ENCODE results near the gene MLF2. TPM values are rescaled to one million over a fixed set of nuclear protein-coding genes. Genes with fewer than 3 reads are reported as not detected.

MLF2 gene
- total RNA-seq, 1 donor from 2014 or later: 73.6 TPM

- H3K4me3 ChIP-seq (ENCODE audit: low read length in 3 of 3): peak within 1 kb of the TSS; percentile 72 to 78 (median 75)
- no peaks in the 10 kb centered on the region for H3K9me3 ChIP-seq (ENCODE audit: control insufficient read depth in 3 of 3, low read length in 3 of 3)
- H3K27me3 ChIP-seq (ENCODE audit: control insufficient read depth in 3 of 3, insufficient read depth in 3 of 3, low read length in 3 of 3): peaks cover 0 to 5% (median 0%) of the 10 kb centered on the region in 3 donors
- peaks cover 0 to 4% (median 2%) of the 10 kb centered on the region in 3 donors for H3K36me3 ChIP-seq (ENCODE audit: control insufficient read depth in 3 of 3, insufficient read depth in 3 of 3, low read length in 3 of 3)
- peak within 1 kb of the TSS; percentile 77 to 84 (median 79) for H3K9ac ChIP-seq (ENCODE audit: low read depth in 1 of 3, low read length in 3 of 3)
- peak within 1 kb of the TSS; percentile 87 for H3K27ac ChIP-seq (ENCODE audit: low read depth, low read length)
- peaks cover 35 to 43% (median 41%) of the 10 kb centered on the region in 3 donors for H3K4me1 ChIP-seq (ENCODE audit: control insufficient read depth in 3 of 3, insufficient read depth in 3 of 3, low read length in 3 of 3)
Observed at GRCh38 chr12:6765634-6766581, 13.0 kb upstream of the MLF2 start, which contains the start of gene PTMS. Gene PTMS (plus strand): TSS chr12:6766363. CDS start chr12:6766706, 343 bp downstream.

DNA sequence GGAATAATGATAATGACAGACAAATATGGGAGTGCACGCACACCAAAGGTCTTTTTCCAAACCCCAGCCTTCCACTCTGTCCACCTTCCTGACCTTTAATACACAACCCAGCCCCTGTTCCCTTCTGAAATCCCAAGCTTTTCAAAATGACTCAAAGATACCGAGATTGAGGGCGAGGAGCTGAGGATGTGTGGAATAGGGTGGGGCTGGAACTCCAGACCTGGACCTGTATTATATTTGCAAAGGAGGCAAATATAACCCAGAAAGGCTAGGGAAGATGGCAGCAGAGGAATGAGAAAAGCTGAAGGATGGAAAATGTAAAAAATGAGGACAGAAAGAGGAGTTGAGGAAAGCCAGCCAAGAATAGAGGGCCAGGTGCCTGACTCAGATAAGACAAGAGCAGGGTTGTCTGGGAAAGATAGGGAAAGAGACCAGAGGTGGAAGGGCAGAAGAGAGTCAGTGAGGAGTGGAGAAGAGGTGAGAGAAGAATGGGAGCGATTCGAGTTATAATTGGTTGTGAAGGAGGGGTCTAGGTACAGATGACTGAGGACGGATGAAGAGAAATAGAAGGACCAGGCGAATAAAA is 12.2 kb upstream of the MLF2 start:
- Histone ChIP-seq H3K27ac (ENCODE audit: low read depth, low read length) (peak overlapping the region; percentile 87), H3K27me3 (ENCODE audit: control insufficient read depth in 3 of 3, insufficient read depth in 3 of 3, low read length in 3 of 3) (peaks cover 0 to 5% (median 0%) of the 10 kb centered on the region in 3 donors), H3K4me1 (ENCODE audit: control insufficient read depth in 3 of 3, insufficient read depth in 3 of 3, low read length in 3 of 3) (peaks cover 35 to 43% (median 40%) of the 10 kb centered on the region in 3 donors), H3K9ac (ENCODE audit: low read depth in 1 of 3, low read length in 3 of 3) (peak overlapping the region in 2 of 3 donors; percentile 48 to 50), H3K4me3 (ENCODE audit: low read length in 3 of 3) (peak overlapping the region in 2 of 3 donors; percentile 13 to 59), H3K36me3 (ENCODE audit: control insufficient read depth in 3 of 3, insufficient read depth in 3 of 3, low read length in 3 of 3) (peaks cover 0 to 2% (median 2%) of the 10 kb centered on the region in 3 donors), H3K9me3 (ENCODE audit: control insufficient read depth in 3 of 3, low read length in 3 of 3) (no peaks in the 10 kb centered on the region)

- Histone ChIP-seq H3K36me3 (ENCODE audit: control insufficient read depth in 3 of 3, insufficient read depth in 3 of 3, low read length in 3 of 3) (no peaks in the 10 kb centered on the region), H3K4me1 (ENCODE audit: control insufficient read depth in 3 of 3, insufficient read depth in 3 of 3, low read length in 3 of 3) (peaks cover 34 to 41% (median 37%) of the 10 kb centered on the region in 3 donors), H3K27ac (ENCODE audit: low read depth, low read length) (peak overlapping the region; percentile 87), H3K9ac (ENCODE audit: low read depth in 1 of 3, low read length in 3 of 3) (peak overlapping the region; percentile 33 to 69 (median 48)), H3K4me3 (ENCODE audit: low read length in 3 of 3) (peak overlapping the region; percentile 32 to 56 (median 56)), H3K9me3 (ENCODE audit: control insufficient read depth in 3 of 3, low read length in 3 of 3) (no peaks in the 10 kb centered on the region), H3K27me3 (ENCODE audit: control insufficient read depth in 3 of 3, insufficient read depth in 3 of 3, low read length in 3 of 3) (peaks cover 0 to 5% (median 0%) of the 10 kb centered on the region in 3 donors)
Observed at GRCh38 chr12:6764011-6764828, 11.3 kb upstream of the MLF2 start.

- Histone ChIP-seq H3K4me3 (ENCODE audit: low read length in 3 of 3) (peak overlapping the region in 1 of 3 donors; percentile 56), H3K27me3 (ENCODE audit: control insufficient read depth in 3 of 3, insufficient read depth in 3 of 3, low read length in 3 of 3) (peaks cover 0 to 5% (median 0%) of the 10 kb centered on the region in 3 donors), H3K9ac (ENCODE audit: low read depth in 1 of 3, low read length in 3 of 3) (peak overlapping the region; percentile 33 to 69 (median 48)), H3K27ac (ENCODE audit: low read depth, low read length) (peak overlapping the region; percentile 87), H3K36me3 (ENCODE audit: control insufficient read depth in 3 of 3, insufficient read depth in 3 of 3, low read length in 3 of 3) (no peaks in the 10 kb centered on the region), H3K9me3 (ENCODE audit: control insufficient read depth in 3 of 3, low read length in 3 of 3) (no peaks in the 10 kb centered on the region), H3K4me1 (ENCODE audit: control insufficient read depth in 3 of 3, insufficient read depth in 3 of 3, low read length in 3 of 3) (peaks cover 25 to 36% (median 28%) of the 10 kb centered on the region in 3 donors)
Observed at GRCh38 chr12:6763380-6763779, 10.4 kb upstream of the MLF2 start.

DNA sequence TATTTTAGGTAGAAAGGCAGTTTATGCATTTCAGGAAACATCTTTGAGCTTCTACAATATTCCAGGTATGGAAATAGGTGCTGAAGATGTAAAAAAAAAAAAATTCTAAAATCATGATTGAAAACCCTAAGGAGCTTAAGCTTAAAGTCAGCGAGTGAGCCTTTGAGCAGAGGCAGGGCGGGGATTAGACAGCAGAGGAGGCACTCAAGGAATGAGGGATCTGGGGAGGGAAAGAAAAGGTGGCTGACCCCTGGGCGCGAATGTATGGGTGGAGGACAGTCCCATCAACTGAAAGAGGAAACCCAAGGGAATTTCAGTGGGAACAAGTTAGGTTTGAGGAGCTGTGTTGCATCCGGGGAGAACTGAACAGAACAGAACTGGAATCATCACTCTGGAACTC is 6.8 kb upstream of the MLF2 start:
- no peaks in the 10 kb centered on the region for H3K27me3 ChIP-seq (ENCODE audit: control insufficient read depth in 3 of 3, insufficient read depth in 3 of 3, low read length in 3 of 3)
- peaks cover 8 to 15% (median 10%) of the 10 kb centered on the region in 3 donors for H3K4me1 ChIP-seq (ENCODE audit: control insufficient read depth in 3 of 3, insufficient read depth in 3 of 3, low read length in 3 of 3)
- no peak overlapping the region for H3K27ac ChIP-seq (ENCODE audit: low read depth, low read length)
- H3K9ac ChIP-seq (ENCODE audit: low read depth in 1 of 3, low read length in 3 of 3): no peak overlapping the region
- no peak overlapping the region for H3K4me3 ChIP-seq (ENCODE audit: low read length in 3 of 3)
- H3K9me3 ChIP-seq (ENCODE audit: control insufficient read depth in 3 of 3, low read length in 3 of 3): no peaks in the 10 kb centered on the region
- no peaks in the 10 kb centered on the region for H3K36me3 ChIP-seq (ENCODE audit: control insufficient read depth in 3 of 3, insufficient read depth in 3 of 3, low read length in 3 of 3)

- H3K27ac ChIP-seq (ENCODE audit: low read depth, low read length): no peak overlapping the region
- H3K9me3 ChIP-seq (ENCODE audit: control insufficient read depth in 3 of 3, low read length in 3 of 3): no peaks in the 10 kb centered on the region
- H3K9ac ChIP-seq (ENCODE audit: low read depth in 1 of 3, low read length in 3 of 3): no peak overlapping the region
- H3K36me3 ChIP-seq (ENCODE audit: control insufficient read depth in 3 of 3, insufficient read depth in 3 of 3, low read length in 3 of 3): no peaks in the 10 kb centered on the region
- H3K4me3 ChIP-seq (ENCODE audit: low read length in 3 of 3): no peak overlapping the region
- peaks cover 7 to 11% (median 9%) of the 10 kb centered on the region in 3 donors for H3K4me1 ChIP-seq (ENCODE audit: control insufficient read depth in 3 of 3, insufficient read depth in 3 of 3, low read length in 3 of 3)
- no peaks in the 10 kb centered on the region for H3K27me3 ChIP-seq (ENCODE audit: control insufficient read depth in 3 of 3, insufficient read depth in 3 of 3, low read length in 3 of 3)
Observed at GRCh38 chr12:6758506-6759095, 5.7 kb upstream of the MLF2 start.

DNA sequence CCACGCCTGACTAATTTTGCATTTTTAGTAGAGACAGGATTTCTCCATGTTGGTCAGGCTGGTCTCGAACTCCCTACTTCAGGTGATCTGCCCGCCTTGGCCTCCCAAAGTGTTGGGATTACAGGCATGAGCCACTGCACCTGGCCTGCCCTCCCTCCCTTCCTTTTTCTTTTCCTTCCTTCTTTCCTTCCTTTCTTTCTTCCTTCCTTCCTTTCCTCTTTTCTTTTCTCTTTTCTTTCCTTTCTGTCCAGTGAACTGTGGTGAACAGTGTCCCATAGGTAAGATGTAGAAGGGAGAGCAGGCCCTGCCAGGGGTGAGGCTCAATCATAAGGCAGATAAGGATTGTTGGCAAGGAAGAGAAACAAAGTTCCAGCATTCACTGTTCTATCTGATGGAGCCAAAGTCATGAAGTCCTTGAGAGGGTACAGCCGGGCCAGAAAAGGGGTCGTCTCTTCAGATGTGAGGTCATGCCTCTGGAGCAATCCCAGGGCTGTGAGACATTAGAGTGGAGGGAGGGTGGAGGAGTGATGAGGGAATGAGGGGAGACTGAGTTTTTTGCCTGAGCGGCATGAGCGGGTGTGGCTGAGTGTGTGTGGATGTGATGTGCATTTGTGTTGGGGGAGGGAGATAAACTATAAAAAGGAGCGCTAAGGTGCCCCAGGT is 4.2 kb upstream of the MLF2 start:
- Histone ChIP-seq H3K9me3 (ENCODE audit: control insufficient read depth in 3 of 3, low read length in 3 of 3) (no peaks in the 10 kb centered on the region), H3K36me3 (ENCODE audit: control insufficient read depth in 3 of 3, insufficient read depth in 3 of 3, low read length in 3 of 3) (peaks cover 0 to under 1% (median 0%) of the 10 kb centered on the region in 3 donors), H3K4me3 (ENCODE audit: low read length in 3 of 3) (no peak overlapping the region), H3K27me3 (ENCODE audit: control insufficient read depth in 3 of 3, insufficient read depth in 3 of 3, low read length in 3 of 3) (no peaks in the 10 kb centered on the region), H3K4me1 (ENCODE audit: control insufficient read depth in 3 of 3, insufficient read depth in 3 of 3, low read length in 3 of 3) (peaks cover 7 to 13% (median 9%) of the 10 kb centered on the region in 3 donors), H3K27ac (ENCODE audit: low read depth, low read length) (no peak overlapping the region), H3K9ac (ENCODE audit: low read depth in 1 of 3, low read length in 3 of 3) (no peak overlapping the region)

DNA sequence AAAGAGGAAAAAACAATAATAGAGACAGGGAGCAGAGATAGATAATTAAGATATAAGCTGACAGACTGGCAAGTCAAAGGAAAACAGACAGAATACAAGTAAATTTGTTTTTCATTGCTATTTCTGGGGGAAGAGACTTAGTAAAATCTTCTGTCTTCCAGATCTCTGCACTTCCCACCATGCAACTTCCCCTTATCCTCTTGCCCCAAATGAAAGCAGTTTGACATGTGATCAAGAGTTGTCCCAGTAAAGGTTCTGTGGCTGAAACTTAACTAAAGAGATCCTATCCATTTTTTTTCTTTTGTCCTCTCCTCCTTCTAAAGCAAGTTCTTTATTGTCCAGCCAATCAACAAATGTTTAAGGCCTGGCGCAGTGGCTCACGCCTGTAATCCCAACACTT is 1.5 kb upstream of the MLF2 start:
- Histone ChIP-seq H3K36me3 (ENCODE audit: control insufficient read depth in 3 of 3, insufficient read depth in 3 of 3, low read length in 3 of 3) (peaks cover 20 to 27% (median 24%) of the 10 kb centered on the region in 3 donors), H3K27ac (ENCODE audit: low read depth, low read length) (peak overlapping the region; percentile 100), H3K27me3 (ENCODE audit: control insufficient read depth in 3 of 3, insufficient read depth in 3 of 3, low read length in 3 of 3) (no peaks in the 10 kb centered on the region), H3K9ac (ENCODE audit: low read depth in 1 of 3, low read length in 3 of 3) (no peak overlapping the region), H3K4me1 (ENCODE audit: control insufficient read depth in 3 of 3, insufficient read depth in 3 of 3, low read length in 3 of 3) (peaks cover 11 to 18% (median 14%) of the 10 kb centered on the region in 3 donors), H3K4me3 (ENCODE audit: low read length in 3 of 3) (no peak overlapping the region), H3K9me3 (ENCODE audit: control insufficient read depth in 3 of 3, low read length in 3 of 3) (no peaks in the 10 kb centered on the region)

All from skeletal muscle tissue (tissue), 4 donors.